Osteoblast (primary cell): ENCODE measurements around the gene ANKK1. TPM values are rescaled to one million over a fixed set of nuclear protein-coding genes. Genes with fewer than 3 reads are reported as not detected.

ENCODE experiments used
- DNase-seq: peaks from one replicate; pipeline ENCODE4 v3.0.0; 2011; ENCODE audit warnings: low spot score, mixed read lengths; ENCODE audit not compliant: insufficient read length; ENCODE audit errors: missing footprints
- H2AFZ ChIP-seq: 2 replicates; pipeline ENCODE4 v1.6.0; 2011; ENCODE audit warnings: mild to moderate bottlenecking, low read length
- H3K27ac ChIP-seq: 2 replicates; pipeline ENCODE4 v1.5.1; 2011; ENCODE audit warnings: mild to moderate bottlenecking, low read depth, low read length, moderate library complexity
- H3K27me3 ChIP-seq: 2 replicates; pipeline ENCODE4 v1.6.0; 2012; ENCODE audit warnings: mild to moderate bottlenecking, control low read depth, inconsistent platforms, low read length, moderate library complexity; ENCODE audit not compliant: insufficient read depth
- H3K36me3 ChIP-seq: 2 replicates; pipeline ENCODE4 v1.5.1; 2011; ENCODE audit warnings: mild to moderate bottlenecking, low read length, control low read depth, moderate library complexity; ENCODE audit not compliant: insufficient read depth
- H3K4me1 ChIP-seq: 2 replicates; pipeline ENCODE4 v1.5.1; 2011; ENCODE audit warnings: mild to moderate bottlenecking, low read length, control low read depth, moderate library complexity; ENCODE audit not compliant: insufficient read depth
- H3K4me2 ChIP-seq: 2 replicates; pipeline ENCODE4 v1.6.0; 2011; ENCODE audit warnings: mild to moderate bottlenecking, low read length; ENCODE audit not compliant: insufficient read depth
- H3K4me3 ChIP-seq: fragments of 200-600 bp; sonication (generic); 3 replicates; pipeline ENCODE4 v1.5.1; 2012; ENCODE audit warnings: mild to moderate bottlenecking, low read length, inconsistent platforms; ENCODE audit not compliant: insufficient read depth
- H3K79me2 ChIP-seq: 2 replicates; pipeline ENCODE4 v1.6.0; 2012; ENCODE audit warnings: mild to moderate bottlenecking, low read length, control low read depth, inconsistent platforms; ENCODE audit not compliant: insufficient read depth
- H3K9me3 ChIP-seq: 2 replicates; pipeline ENCODE4 v1.5.1; 2011; ENCODE audit warnings: low read depth, low read length, control low read depth
- H4K20me1 ChIP-seq: 2 replicates; pipeline ENCODE4 v1.6.0; 2012; ENCODE audit warnings: mild to moderate bottlenecking, low read length, control low read depth; ENCODE audit not compliant: insufficient read depth
- CTCF ChIP-seq: IDR thresholded peaks from 2 replicates; pipeline ENCODE4 v1.5.1; 2011; ENCODE audit warnings: mild to moderate bottlenecking, low read depth, low read length, moderate library complexity; ENCODE audit errors: extremely low read depth
- small RNA-seq: library from RNA; depleted of rRNA; stranded (forward); fragments of <200 nt; gene quantifications from one replicate; pipeline ENCODE3, GENCODE V24; 2012
- total RNA-seq: library from RNA; depleted of rRNA; stranded (reverse); fragments of >200 nt; gene quantifications from 2 replicates; pipeline ENCODE4 v1.2.3, GENCODE V29; 2012

The ANKK1 gene
- total RNA-seq, 1 donor = not detected

- peaks cover 8% of the 10 kb centered on the region for H3K27me3 ChIP-seq
These were observed 62.2 kb downstream of the ANKK1 start for GRCh38 chr11:113449743-113450142.

More at GRCh38 chr11:113449743-113450142, 62.2 kb downstream of the ANKK1 start:
- Histone ChIP-seq H3K27ac (no peak overlapping the region), H3K36me3 (no peaks in the 10 kb centered on the region), H3K79me2 (no peaks in the 10 kb centered on the region), H3K4me1 (peaks cover 29% of the 10 kb centered on the region), H4K20me1 (no peaks in the 10 kb centered on the region), H3K9me3 (no peaks in the 10 kb centered on the region), H2AFZ (no peak overlapping the region), H3K4me3 (no peak overlapping the region), H3K4me2 (no peak overlapping the region)
- no peak for TF ChIP-seq CTCF
- DNase-seq = no peak

Small RNA genes within 50 kb of the gene (small RNA-seq; reads per million reads assigned to genes)
- gene MIR4301 = not detected

Other genes starting within 250 kb of the ANKK1 start
- 21.4 and 23.9 TPM in 2 replicates for gene TTC12, start 73.2 kb upstream of the ANKK1 start, total RNA-seq
- gene DRD2, start 87.6 kb downstream of the ANKK1 start, total RNA-seq = 0.36 TPM in 1 of 2 replicates, not detected in the other